HFFc6 (cell line): ENCODE results near the gene OCA2. TPM values are rescaled to one million over a fixed set of nuclear protein-coding genes. Genes with fewer than 3 reads are reported as not detected.

ENCODE experiments used
- DNase-seq: peaks from one replicate; pipeline ENCODE4 v3.0.0-alpha.2; 2018
- H3K27ac Mint-ChIP-seq: 2 replicates; pipeline ENCODE4 v1.8.0; 2020; ENCODE audit warnings: mild to moderate bottlenecking, mixed read lengths
- H3K27me3 Mint-ChIP-seq: 2 replicates; pipeline ENCODE4 v1.8.0; 2021; ENCODE audit warnings: mild to moderate bottlenecking, moderate library complexity, mixed read lengths; ENCODE audit not compliant: insufficient read depth
- H3K36me3 Mint-ChIP-seq: 2 replicates; pipeline ENCODE4 v1.8.0; 2021; ENCODE audit warnings: low read depth, mixed read lengths
- H3K4me1 Mint-ChIP-seq: 2 replicates; pipeline ENCODE4 v1.8.0; 2020; ENCODE audit warnings: low read depth, mixed read lengths
- H3K4me3 Mint-ChIP-seq: 2 replicates; pipeline ENCODE4 v1.8.0; 2020; ENCODE audit warnings: mild to moderate bottlenecking, moderate library complexity, mixed read lengths
- H3K9me3 Mint-ChIP-seq: 2 replicates; pipeline ENCODE4 v1.8.0; 2020; ENCODE audit warnings: mild to moderate bottlenecking, mixed read lengths
- CTCF ChIP-seq: fragments of 200-600 bp; sonication (generic); IDR thresholded peaks from 2 replicates; pipeline ENCODE4 v1.5.0; 2021; ENCODE audit warnings: antibody characterized with exemption, mild to moderate bottlenecking
- total RNA-seq, 6 experiments: library from RNA; stranded (reverse); fragmentation: NEBNext Ultra II Directional; extraction: Animal tissue kit (Norgen Biotek cat#: 25700); gene quantifications; 2 replicates in 1 of 6; 3 replicates in 5 of 6; pipeline ENCODE4 v1.2.3, GENCODE V29; 2021

Gene OCA2
- total RNA-seq, 6 experiments from 2014 or later: not detected

- H3K9me3 Mint-ChIP-seq: peaks cover 61% of the 10 kb centered on the region
- no peak overlapping the region for H3K27ac Mint-ChIP-seq
- no peak for TF ChIP-seq CTCF
- no peaks in the 10 kb centered on the region for H3K4me1 Mint-ChIP-seq
- no peak for DNase-seq
- no peak overlapping the region for H3K4me3 Mint-ChIP-seq
- H3K36me3 Mint-ChIP-seq: 0 out of 2 replicates have a peak, but pooled peaks cover 8% of the 10 kb centered on the region
- H3K27me3 Mint-ChIP-seq: no peaks in the 10 kb centered on the region; the same call in 1 of the 2 replicates
These were observed 214.4 kb downstream of the OCA2 start for GRCh38 chr15:27884726-27885125.

- no peaks in the 10 kb centered on the region; the same call in 1 of the 2 replicates for H3K27me3 Mint-ChIP-seq
- TF ChIP-seq CTCF: no peak
- peaks cover 18% of the 10 kb centered on the region; the same call in 1 of the 2 replicates for H3K9me3 Mint-ChIP-seq
- H3K4me3 Mint-ChIP-seq: no peak overlapping the region
- no peaks in the 10 kb centered on the region for H3K4me1 Mint-ChIP-seq
- DNase-seq: no peak
- H3K36me3 Mint-ChIP-seq: no peaks in the 10 kb centered on the region
- H3K27ac Mint-ChIP-seq: no peak overlapping the region
These were observed 220.3 kb downstream of the OCA2 start for GRCh38 chr15:27878841-27879240.

GRCh38 chr15:27873828-27874227 is 225.3 kb downstream of the OCA2 start:
- Mint-ChIP-seq H3K9me3 (peaks cover 13% of the 10 kb centered on the region; the same call in 1 of the 2 replicates), H3K36me3 (peaks cover 8% of the 10 kb centered on the region), H3K27me3 (peaks cover 2% of the 10 kb centered on the region; the same call in 1 of the 2 replicates), H3K4me3 (no peak overlapping the region), H3K27ac (no peak overlapping the region), H3K4me1 (no peaks in the 10 kb centered on the region)
- no peak for DNase-seq
- TF ChIP-seq CTCF: no peak

GRCh38 chr15:27873039-27873438 is 226.1 kb downstream of the OCA2 start:
- TF ChIP-seq CTCF: no peak
- no peak for DNase-seq
- Mint-ChIP-seq H3K4me1 (no peaks in the 10 kb centered on the region), H3K9me3 (peaks cover 20% of the 10 kb centered on the region), H3K27me3 (peaks cover 2% of the 10 kb centered on the region; the same call in 1 of the 2 replicates), H3K27ac (no peak overlapping the region), H3K4me3 (no peak overlapping the region), H3K36me3 (peaks cover 8% of the 10 kb centered on the region)

GRCh38 chr15:27872355-27872754 is 226.8 kb downstream of the OCA2 start:
- Mint-ChIP-seq H3K4me3 (no peak overlapping the region), H3K27ac (no peak overlapping the region), H3K9me3 (peaks cover 21% of the 10 kb centered on the region), H3K36me3 (peaks cover 8% of the 10 kb centered on the region), H3K27me3 (peaks cover 2% of the 10 kb centered on the region; the same call in 1 of the 2 replicates), H3K4me1 (no peaks in the 10 kb centered on the region)
- no peak for DNase-seq
- TF ChIP-seq CTCF: no peak

GRCh38 chr15:27871902-27872260 is 227.2 kb downstream of the OCA2 start:
- peaks cover 2% of the 10 kb centered on the region; the same call in 1 of the 2 replicates for H3K27me3 Mint-ChIP-seq
- no peak overlapping the region for H3K27ac Mint-ChIP-seq
- TF ChIP-seq CTCF: no peak
- DNase-seq: no peak
- no peak overlapping the region for H3K4me3 Mint-ChIP-seq
- H3K36me3 Mint-ChIP-seq: peaks cover 8% of the 10 kb centered on the region
- H3K4me1 Mint-ChIP-seq: no peaks in the 10 kb centered on the region
- H3K9me3 Mint-ChIP-seq: peaks cover 21% of the 10 kb centered on the region
